Activated CD8-positive, alpha-beta memory T cell treated with anti-CD3 and anti-CD28 coated beads for 24 hours (primary cell): ENCODE measurements around the gene SYNGR1.
"Not testable (repeated sequence)": the region's sequence is repeated elsewhere in the genome, so short reads cannot be mapped to it uniquely, and the experiment has no call there.

Experiments used
- DNase-seq: peaks from one replicate; pipeline ENCODE4 v3.0.0-alpha.2; 2020

The SYNGR1 gene

DNA sequence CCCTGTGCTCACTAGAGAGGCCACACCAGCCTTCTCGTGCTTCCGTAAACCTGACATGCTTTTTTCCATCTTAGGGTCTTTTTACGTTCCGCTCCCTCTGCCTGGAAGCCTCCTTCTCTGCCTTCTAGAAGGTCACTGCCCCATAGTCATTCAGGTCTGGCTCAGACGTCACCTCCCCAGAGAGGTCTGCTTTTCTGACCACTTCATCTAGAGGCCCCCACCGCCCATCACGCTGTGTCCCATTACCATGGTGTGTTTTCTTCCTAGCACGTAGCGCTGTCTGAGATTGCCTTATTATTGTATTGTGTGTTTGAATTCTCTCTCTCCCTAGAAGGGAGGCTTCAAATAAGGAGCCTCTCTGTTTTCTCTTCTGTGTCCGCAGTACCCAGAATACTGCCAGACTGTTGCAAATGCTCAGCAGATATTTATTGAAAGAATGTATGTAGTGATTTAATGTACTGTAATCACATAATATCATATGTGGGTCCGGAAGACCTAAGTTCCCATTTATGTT is 59.8 kb downstream of the SYNGR1 start:
- DNase-seq: no peak

DNA sequence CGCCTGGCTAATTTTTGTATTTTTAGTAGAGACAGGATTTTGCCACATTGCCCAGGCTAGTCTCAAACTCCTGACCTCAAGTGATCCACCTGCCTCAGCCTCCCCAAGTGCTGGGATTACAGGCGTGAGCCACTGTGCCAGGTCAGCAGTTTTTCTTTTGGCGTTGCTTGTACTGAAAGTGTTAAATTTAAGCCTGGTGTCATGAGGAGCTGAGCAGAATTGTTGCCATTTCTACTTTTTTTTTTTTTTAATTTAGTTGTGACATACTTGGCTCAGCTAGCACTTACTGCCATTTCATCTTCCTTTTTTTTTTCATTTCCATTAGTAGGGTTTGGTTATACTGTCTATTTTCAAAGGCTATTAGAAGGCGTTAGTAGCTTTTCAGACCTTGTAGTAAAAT is 60.5 kb downstream of the SYNGR1 start:
- no peak for DNase-seq

GRCh38 chr22:39411828-39412365 is 62.1 kb downstream of the SYNGR1 start:
- not testable (repeated sequence) for DNase-seq

DNA sequence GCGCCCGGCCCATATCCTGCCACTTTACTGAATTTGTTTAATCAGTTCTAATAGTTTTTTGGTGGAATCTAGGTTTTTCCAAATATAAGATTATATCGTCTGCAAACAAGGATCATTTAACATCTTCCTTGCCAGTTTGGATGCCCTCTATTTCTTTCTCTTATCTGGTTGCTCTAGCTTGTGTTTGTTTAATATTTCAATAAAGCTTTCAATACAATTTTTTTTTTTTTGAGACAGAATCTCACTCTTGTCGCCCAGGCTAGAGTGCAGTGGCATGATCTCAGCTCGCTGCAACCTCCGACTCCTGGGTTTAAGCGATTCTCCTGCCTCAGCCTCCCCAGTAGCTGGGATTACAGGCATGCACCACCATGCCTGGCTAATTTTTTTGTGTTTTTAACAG is 63.4 kb downstream of the SYNGR1 start:
- not testable (repeated sequence) for DNase-seq

DNA sequence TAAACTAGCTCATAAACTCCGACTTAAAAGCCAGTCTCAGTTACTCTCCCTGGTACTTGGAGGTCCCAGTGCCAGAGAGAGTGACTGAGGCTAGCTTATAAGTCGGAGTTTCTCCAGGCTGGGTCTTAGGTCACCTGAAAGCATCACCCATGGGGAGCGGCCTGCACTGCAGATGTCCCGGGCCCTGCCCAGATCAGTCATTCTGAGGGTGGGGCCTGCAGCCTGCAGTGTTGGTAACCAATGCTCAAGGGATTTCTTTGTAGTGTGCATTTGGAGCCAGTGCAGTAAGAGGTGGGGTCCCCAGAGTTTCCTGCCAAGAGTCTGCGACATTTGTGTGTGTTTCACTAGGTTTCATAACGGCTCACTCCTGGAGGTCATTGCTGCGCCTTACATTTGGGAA is 64.6 kb downstream of the SYNGR1 start:
- no peak for DNase-seq

DNA sequence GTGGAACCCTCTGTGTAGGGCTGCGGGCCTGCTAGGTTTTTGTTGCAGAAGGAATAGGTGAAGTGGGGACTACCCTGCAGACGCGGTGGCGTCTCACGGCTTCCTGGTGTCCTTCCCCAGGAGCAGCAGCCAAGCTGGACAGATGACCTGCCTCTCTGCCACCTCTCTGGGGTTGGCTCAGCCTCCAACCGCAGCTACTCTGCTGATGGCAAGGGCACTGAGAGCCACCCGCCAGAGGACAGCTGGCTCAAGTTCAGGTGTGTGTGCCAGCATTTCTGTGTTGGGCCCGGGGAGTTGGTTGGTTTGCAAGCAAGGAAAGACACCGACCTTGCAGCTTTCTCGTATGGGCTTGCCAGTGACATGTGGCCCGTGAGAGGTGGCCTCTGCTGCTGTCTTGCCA is 65.1 kb downstream of the SYNGR1 start:
- DNase-seq: no peak

GRCh38 chr22:39415506-39415905 is 65.7 kb downstream of the SYNGR1 start:
- no peak for DNase-seq

DNA sequence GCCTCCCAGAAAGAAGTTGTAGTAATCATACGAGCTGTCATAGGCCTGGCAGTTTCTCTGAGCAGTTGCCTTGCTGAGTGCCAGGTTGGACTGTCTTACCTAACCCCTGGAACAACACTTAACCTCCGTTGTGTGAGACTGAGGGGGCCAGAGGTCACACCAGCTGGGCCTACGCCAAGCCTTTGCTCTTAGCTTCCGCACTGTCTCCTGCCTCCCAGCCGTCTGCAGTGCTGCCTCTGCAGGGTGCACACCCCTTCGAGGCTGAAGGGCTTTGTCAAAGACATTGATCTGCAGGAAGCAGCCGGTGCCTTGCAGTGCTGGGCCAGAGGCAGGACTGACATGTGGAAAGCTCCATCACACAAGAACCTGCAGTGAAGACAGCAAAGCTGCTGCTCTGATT is 66.5 kb downstream of the SYNGR1 start:
- no peak for DNase-seq

DNA sequence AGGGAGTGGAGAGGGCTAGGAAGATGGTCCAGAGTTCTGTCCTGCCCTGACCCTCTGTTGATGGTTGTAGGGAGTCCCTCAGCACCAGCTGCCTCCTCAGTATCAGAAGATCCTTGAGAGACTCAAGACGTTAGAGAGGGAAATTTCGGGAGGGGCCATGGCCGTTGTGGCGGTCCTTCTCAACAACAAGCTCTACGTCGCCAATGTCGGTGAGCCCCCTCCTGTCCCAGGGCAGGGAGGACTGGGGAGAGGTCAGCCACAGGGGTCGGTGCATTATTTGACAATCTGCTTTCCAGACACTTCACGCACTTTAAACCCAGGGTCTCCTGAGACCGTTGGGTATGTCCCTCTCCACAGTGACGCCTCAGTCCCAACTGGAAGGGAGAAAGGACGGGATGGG is 67.8 kb downstream of the SYNGR1 start:
- no peak for DNase-seq

GRCh38 chr22:39418696-39419095 is 68.9 kb downstream of the SYNGR1 start:
- no peak for DNase-seq

DNA sequence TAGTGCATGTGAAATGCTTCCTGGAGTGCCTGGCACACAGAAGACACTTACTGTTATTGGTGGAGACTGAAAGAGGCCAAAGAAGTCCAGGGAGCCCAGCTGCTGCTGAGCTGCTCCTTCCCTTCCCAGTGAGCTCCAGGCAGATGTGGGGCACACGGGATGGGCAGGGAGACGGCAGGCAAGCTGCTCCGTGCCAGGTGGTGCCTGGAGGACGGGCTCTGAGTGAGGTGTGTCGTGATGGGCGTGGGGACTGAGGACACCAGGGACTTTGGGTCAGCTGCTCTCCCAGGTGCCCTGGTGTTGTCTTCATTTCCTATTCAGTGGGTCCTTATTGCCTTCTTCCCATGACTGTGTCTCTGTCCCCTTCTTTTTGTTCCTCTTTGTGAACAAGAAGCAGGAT is 69.3 kb downstream of the SYNGR1 start:
- no peak for DNase-seq

GRCh38 chr22:39419911-39420310 is 70.1 kb downstream of the SYNGR1 start:
- no peak for DNase-seq

GRCh38 chr22:39421691-39422090 is 71.9 kb downstream of the SYNGR1 start:
- no peak for DNase-seq

DNA sequence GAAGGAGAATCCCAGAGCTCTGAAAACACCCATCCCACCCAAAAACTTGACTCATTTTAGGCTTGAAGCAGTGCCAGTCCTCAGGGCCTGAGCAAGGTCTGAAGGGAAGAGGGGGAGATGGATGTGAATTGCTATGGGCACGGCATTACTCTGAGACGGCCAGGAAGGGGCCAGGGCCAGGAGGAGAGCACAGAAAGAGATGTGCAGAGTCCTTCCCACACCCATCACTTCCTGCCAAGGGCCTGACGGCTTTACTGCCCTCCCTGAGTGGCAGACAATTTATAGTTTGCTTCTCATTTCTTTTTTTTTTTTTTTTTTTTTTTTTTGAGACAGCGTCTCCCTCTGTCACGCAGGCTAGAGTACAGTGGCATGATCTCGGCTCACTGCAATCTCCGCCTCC is 72.3 kb downstream of the SYNGR1 start:
- no peak for DNase-seq

GRCh38 chr22:39422721-39423120 is 72.9 kb downstream of the SYNGR1 start:
- no peak for DNase-seq

DNA sequence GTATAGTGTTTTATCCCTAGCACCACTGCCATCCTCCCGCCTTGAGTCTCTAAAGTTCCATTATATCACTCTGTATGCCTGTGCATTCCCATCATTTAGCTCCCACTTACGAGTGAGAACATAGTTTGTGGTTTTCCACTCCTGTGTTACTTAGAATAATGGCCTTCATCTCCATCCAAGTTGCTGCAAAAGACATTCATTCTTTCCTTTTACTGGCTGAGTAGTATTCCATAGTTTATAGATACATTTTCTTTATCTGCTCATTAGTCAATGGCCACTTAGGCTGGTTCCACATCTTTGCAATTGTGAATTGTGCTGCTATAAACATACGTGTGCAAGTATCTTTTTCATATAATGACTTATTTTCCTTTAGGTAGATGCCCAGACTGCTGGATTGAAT is 74.2 kb downstream of the SYNGR1 start:
- DNase-seq: no peak

DNA sequence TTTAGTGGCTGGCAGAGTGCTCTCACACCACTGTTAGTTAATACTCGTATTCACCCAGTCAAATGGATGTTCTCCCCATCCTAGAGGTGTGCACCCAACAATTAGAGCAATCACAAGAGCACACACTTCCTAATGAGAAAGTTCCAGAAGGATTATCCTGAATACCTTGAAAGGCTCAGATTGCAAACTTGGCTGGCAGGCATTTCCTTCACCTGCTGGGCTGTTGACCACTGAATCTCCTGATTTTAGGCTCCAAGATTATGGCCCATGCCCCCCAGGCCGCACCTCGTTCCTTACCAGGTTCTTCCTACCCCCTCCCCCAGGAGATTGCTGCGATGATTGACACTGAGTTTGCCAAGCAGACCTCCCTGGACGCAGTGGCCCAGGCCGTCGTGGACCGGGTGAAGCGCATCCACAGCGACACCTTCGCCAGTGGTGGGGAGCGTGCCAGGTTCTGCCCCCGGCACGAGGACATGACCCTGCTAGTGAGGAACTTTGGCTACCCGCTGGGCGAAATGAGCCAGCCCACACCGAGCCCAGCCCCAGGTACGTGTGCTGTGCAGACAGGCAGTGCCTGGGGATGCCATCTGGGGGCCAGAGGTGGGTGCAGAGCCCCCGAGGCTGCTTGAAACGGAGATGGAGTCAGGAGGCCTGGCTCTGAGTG is 76.7 kb downstream of the SYNGR1 start:
- DNase-seq: no peak

GRCh38 chr22:39427751-39428596 is 78.2 kb downstream of the SYNGR1 start:
- DNase-seq: no peak

- DNase-seq: no peak
Measured at GRCh38 chr22:39428597-39429071, 78.8 kb downstream of the SYNGR1 start.

- DNase-seq: no peak
Measured at GRCh38 chr22:39429186-39429585, 79.4 kb downstream of the SYNGR1 start.

- DNase-seq: no peak
Measured at GRCh38 chr22:39429916-39430575, 80.3 kb downstream of the SYNGR1 start.

DNA sequence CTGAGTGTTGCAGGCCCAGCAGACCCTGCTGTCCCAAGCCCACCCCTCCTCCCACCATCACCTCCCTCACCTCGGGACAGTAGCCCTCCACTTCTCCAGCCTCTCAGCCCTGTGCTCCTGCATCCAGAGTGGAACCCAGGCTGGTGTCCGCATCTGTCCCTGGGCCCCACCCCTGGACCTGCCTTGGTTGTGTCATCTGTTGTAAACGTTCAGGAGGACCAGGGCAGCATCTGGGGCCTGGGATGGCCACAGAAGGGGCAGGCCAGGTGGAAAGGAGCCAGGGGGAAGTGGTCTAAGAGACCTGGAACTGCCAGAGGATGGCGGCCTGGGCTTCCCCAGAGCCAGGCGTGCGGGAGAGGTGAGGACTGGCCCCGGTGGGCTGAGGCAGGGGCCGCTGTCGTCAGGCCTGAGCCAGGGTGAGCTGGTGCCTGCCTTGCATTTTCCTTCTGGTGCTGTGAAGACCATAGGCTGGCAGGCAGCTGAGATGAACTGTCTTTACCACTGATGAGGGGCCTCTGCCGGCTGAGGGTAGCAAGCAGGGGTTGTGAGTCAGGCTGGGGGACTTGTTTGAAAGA is 80.9 kb downstream of the SYNGR1 start:
- DNase-seq: no peak

DNA sequence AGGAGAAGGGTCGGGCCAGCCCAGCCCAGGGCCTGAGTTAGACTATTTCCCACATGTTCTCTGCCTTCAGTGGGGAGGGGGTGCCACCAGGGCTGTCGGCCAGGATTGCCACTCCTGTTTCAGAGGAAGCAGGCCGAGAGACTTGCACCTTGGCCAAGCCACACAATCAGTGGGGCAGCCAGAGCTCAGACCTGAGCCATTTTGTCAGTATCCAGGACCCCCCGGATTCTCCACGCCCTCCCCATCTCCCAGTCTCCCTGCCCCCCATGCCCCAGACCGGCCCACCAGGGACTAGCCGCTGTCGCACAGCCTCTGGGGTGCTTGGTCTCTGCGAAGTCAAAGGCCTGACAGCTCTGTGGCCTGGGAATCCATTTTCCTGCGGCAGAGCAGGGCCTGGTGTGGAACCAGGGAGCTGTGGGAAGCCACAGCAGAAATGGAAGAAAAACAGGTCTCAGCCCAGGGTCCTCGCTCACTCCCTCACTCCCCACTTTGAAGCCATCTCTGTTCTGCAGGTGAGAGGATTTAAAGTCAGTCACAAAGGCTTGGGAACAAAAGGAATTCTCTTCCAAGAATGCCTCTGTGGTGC is 81.5 kb downstream of the SYNGR1 start:
- DNase-seq: no peak
